Renal cortical epithelial cell (primary cell): ENCODE measurements around the gene DMTF1. TPM values are rescaled to one million over a fixed set of nuclear protein-coding genes. Genes with fewer than 3 reads are reported as not detected.
A peak's percentile ranks its signal among the peaks of the same experiment; 100 is the strongest.
"Not testable (repeated sequence)": the region's sequence is repeated elsewhere in the genome, so short reads cannot be mapped to it uniquely, and the experiment has no call there.

Experiments used
- DNase-seq: peaks from one replicate; pipeline ENCODE4 v3.0.0-alpha.2; 2011; ENCODE audit warnings: low read depth
- total RNA-seq: library from RNA; depleted of rRNA; stranded (reverse); fragments of >200 nt; gene quantifications from 2 replicates; pipeline ENCODE4 v1.2.3, GENCODE V29; 2014

DMTF1 gene
- total RNA-seq, 1 donor from 2014 or later, result 95.5 TPM

DNA sequence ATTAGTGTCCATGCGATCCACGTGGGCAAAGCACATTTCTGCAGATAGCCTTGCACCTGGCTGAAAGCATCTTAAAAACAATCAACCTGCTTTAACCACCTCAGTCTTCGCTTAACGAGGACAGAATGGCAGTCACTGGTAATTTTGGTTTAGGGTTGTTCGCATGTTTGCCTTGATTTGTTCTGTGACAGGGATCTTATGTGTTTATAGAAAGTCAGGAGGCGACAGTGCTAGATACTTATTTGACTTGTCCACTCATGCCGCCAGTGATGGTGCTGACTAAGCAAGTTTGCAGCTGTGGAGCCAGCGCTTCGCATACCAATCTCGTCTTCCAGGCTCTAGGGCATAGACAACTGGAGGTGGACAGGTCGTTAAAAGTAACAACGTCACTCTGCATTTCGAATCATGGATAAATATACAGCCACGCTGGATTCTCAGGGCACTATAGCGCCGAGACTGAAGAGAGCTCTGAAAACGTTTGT is 68.5 kb downstream of the DMTF1 start:
- peak; percentile 31 for DNase-seq

DNA sequence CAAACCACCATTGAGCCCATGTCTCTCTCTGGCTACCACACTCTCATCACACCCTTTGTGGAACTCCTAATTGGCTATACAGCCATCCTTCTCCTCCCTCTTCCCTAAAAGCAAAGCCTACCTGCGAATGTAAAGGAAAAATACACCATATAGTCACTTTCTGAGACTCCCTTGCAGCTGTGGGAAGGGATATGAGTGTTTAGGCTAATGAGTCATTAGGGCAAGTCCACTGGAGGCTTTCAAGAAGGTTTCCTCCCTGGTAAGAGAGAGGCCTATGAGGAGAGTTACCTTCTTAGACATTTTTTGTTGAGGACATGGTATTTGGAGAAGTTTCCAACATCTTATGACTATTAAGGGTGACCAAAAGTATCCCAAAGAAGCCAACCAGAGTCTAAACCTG is 71.4 kb downstream of the DMTF1 start:
- peak; percentile 37 for DNase-seq

DNA sequence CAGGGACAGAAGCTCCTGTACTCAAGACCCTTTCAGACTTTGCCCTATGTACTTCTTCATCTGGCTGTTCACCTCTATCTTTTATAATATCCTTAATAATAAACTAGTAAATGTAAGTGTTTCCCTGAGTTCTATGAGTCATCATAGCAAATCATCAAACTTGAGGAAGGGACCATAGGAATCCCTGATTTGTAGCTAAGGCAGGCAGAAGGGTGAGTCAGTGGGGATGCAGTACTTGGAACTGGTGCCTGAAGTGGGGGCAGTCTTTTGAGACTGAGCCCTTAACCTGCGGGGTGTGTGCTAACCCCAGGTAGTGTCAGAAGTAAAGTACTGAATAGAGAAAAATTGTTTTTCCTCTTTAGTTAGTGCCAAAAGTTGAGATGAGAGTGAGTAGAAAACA is 73.4 kb downstream of the DMTF1 start:
- DNase-seq, result peak; percentile 94

DNA sequence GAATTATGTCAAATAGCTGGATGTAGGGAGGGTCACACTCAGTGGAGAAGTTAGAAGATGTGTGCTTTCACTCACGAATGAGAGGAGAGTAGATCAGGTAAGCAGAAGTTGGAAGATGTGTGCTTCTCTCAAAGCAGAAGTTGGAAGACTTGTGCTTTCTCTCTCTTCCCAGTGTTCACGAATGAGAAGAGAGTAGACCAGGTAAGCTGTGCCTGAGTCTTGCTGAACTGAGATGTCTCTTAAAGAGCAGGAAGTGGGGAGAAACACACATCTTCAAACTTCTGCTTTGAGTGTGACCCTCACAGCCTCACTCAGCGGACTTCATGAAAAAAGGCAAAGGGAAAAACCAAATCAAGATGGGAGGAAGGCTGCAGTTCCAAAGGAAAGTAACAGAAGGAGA is 74.2 kb downstream of the DMTF1 start:
- no peak for DNase-seq

DNA sequence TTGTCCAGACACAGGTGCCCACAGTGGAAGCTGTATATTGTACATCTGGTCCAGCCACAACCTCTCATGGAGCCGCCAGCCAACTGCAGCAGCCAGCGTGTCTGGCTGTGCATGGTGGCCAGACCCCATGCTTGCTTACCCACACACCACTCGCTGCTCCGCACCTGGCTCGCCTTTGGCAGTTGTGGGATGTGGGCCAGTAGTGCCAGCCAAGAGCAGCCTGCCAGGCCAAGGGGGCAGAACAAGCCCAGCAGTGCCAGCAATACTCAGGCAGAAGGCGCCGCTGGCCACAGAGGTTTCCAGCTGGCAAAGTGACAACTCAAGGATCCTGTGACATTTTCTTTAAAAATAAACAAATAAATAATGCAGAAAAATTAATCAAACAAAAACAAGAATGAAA is 79.0 kb downstream of the DMTF1 start:
- DNase-seq, result no peak

DNA sequence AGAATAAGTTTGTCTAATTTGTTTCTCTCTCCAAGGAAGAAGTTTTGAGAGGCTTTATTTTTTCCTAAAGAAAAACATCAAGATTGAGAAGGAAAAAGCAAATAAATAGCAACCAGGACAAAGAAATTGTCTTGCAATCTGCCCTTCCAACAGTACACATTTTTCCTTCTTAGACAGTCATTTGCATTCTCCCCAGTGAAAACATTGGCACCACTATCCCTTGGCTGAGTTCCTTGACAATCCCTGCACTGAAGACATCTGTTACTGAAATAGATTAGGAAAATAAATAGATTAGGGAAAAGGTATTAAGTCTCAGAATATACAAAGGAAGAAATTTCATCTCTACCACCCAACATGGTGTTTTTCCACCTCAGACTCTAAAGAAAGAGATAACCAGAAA is 79.5 kb downstream of the DMTF1 start:
- DNase-seq, result no peak

DNA sequence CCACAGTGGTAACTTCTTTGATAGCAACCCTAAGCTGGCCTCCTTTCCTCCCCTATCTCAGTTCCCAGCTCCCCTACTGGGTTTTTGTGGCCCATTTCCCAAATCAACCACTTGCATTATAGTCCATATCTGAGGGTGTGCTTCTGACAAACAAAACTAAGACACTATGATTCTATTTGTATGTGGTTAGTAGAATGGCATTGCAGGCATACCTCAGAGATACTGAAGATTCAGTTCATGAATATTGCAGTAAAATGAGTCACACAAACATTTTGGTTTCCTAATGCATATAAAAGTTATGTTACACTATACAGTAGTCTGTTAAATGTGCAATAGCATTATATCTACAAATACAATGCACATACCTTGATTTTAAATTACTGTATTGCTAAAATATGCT is 82.7 kb downstream of the DMTF1 start:
- DNase-seq, result no peak

DNA sequence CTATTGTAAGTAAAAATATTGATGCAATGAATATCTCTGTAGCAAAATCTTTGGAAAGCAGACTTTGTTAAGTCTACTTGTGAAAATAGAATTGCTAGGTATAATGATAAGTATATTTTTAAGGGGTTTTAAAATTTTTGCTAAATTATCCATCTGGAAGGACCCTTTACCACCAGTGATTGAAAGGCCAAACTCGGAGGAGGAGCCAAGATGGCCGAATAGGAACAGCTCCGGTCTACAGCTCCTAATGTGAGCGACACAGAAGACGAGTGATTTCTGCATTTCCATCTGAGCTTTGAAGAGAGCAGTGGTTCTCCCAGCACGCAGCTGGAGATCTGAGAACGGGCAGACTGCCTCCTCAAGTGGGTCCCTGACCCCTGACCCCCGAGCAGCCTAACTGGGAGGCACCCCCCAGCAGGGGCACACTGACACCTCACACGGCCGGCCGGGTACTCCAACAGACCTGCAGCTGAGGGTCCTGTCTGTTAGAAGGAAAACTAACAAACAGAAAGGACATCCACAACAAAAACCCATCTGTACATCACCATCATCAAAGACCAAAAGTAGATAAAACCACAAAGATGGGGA is 86.3 kb downstream of the DMTF1 start:
- DNase-seq, result not testable (repeated sequence)

DNA sequence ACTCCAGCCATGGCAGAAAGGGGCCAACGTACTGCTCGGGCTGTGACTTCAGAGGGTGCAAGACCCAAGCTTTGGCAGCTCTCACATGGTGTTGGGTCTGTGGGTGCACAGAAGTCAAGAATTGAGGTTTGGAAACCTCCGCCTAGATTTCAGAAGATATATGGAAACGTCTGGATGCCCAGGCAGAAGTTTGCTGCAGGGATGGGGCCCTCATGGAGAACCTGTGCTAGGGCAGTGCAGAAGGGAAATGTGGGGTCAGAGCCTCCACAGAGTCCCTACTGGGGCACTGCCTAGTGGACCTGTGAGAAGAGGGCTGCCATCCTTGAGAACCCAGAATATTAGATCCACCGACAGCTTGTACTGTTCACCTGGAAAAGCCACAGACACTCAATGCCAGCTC is 93.4 kb downstream of the DMTF1 start:
- DNase-seq, result not testable (repeated sequence)

Other genes with a start within 250 kb of the DMTF1 start
- 3.6 and 7.4 TPM in 2 replicates for gene ELAPOR2, start 92.8 kb upstream of the DMTF1 start, total RNA-seq
- 54.5 and 60.6 TPM in 2 replicates for gene TMEM243, start 67.3 kb downstream of the DMTF1 start, total RNA-seq
- gene CROT, start 193.2 kb downstream of the DMTF1 start, total RNA-seq, result 17.0 and 34.1 TPM in 2 replicates